BLaER1 (cell line): ENCODE data around the gene ARL14EP.

Experiments
- H3K27ac ChIP-seq: shearing (Covaris generic); formaldehyde crosslinking; 2 replicates; pipeline ENCODE4 v1.8.1; 2022
- H3K27me3 ChIP-seq: shearing (Covaris generic); formaldehyde crosslinking; 2 replicates; pipeline ENCODE4 v1.8.1; 2022
- H3K36me3 ChIP-seq: shearing (Covaris generic); formaldehyde crosslinking; 2 replicates; pipeline ENCODE4 v1.8.1; 2022
- H3K4me1 ChIP-seq: shearing (Covaris generic); formaldehyde crosslinking; 2 replicates; pipeline ENCODE4 v1.8.1; 2022
- H3K4me2 ChIP-seq: shearing (Covaris generic); formaldehyde crosslinking; 2 replicates; pipeline ENCODE4 v1.8.1; 2022
- H3K4me3 ChIP-seq: shearing (Covaris generic); formaldehyde crosslinking; 2 replicates; pipeline ENCODE4 v1.8.1; 2022
- H3K9ac ChIP-seq: shearing (Covaris generic); formaldehyde crosslinking; 2 replicates; pipeline ENCODE4 v1.8.1; 2022
- H3K9me3 ChIP-seq: shearing (Covaris generic); formaldehyde crosslinking; 2 replicates; pipeline ENCODE4 v1.8.1; 2022
- H4K20me1 ChIP-seq: shearing (Covaris generic); formaldehyde crosslinking; 2 replicates; pipeline ENCODE4 v1.8.1; 2022
- Cebpa-rat ChIP-seq: shearing (Covaris generic); IDR thresholded peaks from 2 replicates; pipeline ENCODE4 v1.8.1; 2022

The ARL14EP gene

DNA sequence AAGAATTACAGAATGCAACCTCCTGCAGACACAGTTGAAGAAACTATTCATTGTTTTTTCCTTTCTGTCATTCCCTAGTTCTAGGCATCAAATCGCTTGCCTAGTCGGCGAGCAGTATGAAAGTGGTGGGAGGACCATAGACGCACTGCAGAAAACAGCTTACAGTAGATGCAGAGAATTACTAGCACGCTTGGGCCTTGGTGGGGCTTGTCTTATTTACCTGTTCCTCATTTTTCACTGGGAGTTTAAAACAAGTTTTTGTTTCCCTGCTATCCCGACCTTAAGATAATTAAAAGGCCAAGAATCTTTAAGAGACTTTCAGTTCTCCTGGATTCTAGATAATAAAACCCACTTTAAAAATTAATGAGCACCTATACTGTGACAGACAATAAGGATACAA is 713 bp upstream of the ARL14EP start:
- Histone ChIP-seq H3K4me2 (peak overlapping the region; percentile 85), H3K27me3 (no peaks in the 10 kb centered on the region), H4K20me1 (peaks cover 34% of the 10 kb centered on the region), H3K9ac (no peak overlapping the region), H3K4me3 (peak overlapping the region; percentile 88), H3K9me3 (no peaks in the 10 kb centered on the region), H3K27ac (no peak overlapping the region), H3K36me3 (peaks cover 8% of the 10 kb centered on the region; the same call in 1 of the 2 replicates), H3K4me1 (peaks cover 45% of the 10 kb centered on the region)
- no peak for TF ChIP-seq Cebpa-rat

DNA sequence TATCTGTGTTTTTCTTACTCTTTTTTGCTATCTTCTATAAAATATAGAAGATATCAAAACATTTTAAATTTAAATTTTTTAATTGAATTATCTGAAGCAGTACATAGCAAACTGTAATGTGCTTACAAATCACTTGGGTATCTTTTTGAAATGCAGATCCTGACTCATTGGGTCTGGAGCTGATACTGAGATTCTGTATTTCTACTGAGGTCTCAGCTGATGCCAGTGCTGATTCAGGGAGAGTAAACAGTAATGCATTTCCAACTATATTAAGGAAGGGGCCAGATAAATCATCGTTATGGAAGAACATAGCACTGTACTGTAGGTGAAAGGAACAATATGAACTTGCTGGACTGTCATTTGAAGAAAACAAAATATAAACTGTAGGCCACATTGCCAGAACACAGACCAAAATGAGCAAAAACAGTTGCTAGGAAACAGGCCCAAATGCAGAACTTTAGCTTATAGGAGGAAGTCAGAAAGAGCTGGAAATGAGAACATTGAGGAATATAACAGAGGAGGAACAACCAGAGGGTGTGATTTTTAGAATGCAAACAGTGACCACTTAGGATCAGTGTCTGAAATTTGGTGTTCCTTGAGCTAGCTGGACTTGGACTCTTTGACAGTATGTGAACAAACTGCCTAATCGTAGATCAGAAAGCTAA is 3.3 kb downstream of the ARL14EP start:
- Histone ChIP-seq H3K27me3 (no peaks in the 10 kb centered on the region), H3K9ac (no peak overlapping the region), H3K4me1 (peaks cover 42% of the 10 kb centered on the region), H3K27ac (no peak overlapping the region), H3K4me2 (peak overlapping the region; percentile 85), H3K36me3 (peaks cover 30% of the 10 kb centered on the region; the same call in 1 of the 2 replicates), H3K4me3 (no peak overlapping the region), H4K20me1 (peaks cover 74% of the 10 kb centered on the region), H3K9me3 (no peaks in the 10 kb centered on the region)
- no peak for TF ChIP-seq Cebpa-rat

DNA sequence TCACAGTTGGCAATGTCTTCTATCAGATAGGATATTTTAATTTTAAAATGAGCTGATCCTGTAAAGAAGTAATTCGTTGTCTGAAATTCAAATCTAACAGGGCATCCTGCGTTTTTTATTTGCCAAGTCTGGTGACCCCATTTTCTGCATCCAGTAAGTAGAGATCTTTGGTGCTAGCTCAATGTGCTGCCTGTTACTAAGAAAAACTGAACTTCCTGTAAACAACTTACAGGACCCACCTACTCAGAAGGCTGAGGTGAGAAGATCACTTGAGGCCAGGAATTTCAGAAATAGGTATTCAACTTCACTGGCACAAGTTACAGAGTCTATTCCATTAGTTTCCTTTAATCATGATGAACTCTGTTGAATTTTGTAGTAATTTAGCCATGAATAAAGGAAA is 4.0 kb downstream of the ARL14EP start:
- Histone ChIP-seq H3K27me3 (no peaks in the 10 kb centered on the region), H3K9me3 (no peaks in the 10 kb centered on the region), H3K4me3 (no peak overlapping the region), H3K4me1 (peaks cover 41% of the 10 kb centered on the region), H3K27ac (no peak overlapping the region), H4K20me1 (peaks cover 77% of the 10 kb centered on the region), H3K36me3 (peaks cover 34% of the 10 kb centered on the region; the same call in 1 of the 2 replicates), H3K9ac (no peak overlapping the region), H3K4me2 (peak overlapping the region; percentile 20; the same call in 1 of the 2 replicates)
- TF ChIP-seq Cebpa-rat, result no peak

DNA sequence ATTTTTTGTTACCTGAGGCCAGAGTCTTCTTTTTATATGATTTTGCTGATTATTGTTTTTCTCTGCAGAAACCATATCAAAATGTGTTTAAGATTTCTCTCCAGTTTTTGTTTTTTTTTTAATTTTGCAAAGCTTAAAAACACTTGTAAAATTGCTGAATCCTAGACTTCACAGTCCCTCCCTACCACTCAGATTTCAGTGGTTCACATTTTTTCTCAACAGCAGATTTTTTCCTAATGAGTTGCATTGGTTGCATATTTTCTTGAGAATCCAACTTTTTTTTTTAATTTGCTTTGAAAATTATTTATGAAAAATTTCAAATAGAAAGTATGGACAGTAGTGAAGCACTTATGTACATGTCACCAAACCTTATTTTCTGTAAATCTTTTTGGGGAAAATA is 5.8 kb downstream of the ARL14EP start:
- no peak overlapping the region for H3K27ac ChIP-seq
- H3K27me3 ChIP-seq, result no peaks in the 10 kb centered on the region
- no peaks in the 10 kb centered on the region for H3K9me3 ChIP-seq
- H3K9ac ChIP-seq, result no peak overlapping the region
- H3K4me1 ChIP-seq, result peaks cover 34% of the 10 kb centered on the region
- H3K4me2 ChIP-seq, result no peak overlapping the region
- peaks cover 86% of the 10 kb centered on the region for H4K20me1 ChIP-seq
- H3K36me3 ChIP-seq, result peaks cover 50% of the 10 kb centered on the region
- H3K4me3 ChIP-seq, result no peak overlapping the region
- no peak for TF ChIP-seq Cebpa-rat

DNA sequence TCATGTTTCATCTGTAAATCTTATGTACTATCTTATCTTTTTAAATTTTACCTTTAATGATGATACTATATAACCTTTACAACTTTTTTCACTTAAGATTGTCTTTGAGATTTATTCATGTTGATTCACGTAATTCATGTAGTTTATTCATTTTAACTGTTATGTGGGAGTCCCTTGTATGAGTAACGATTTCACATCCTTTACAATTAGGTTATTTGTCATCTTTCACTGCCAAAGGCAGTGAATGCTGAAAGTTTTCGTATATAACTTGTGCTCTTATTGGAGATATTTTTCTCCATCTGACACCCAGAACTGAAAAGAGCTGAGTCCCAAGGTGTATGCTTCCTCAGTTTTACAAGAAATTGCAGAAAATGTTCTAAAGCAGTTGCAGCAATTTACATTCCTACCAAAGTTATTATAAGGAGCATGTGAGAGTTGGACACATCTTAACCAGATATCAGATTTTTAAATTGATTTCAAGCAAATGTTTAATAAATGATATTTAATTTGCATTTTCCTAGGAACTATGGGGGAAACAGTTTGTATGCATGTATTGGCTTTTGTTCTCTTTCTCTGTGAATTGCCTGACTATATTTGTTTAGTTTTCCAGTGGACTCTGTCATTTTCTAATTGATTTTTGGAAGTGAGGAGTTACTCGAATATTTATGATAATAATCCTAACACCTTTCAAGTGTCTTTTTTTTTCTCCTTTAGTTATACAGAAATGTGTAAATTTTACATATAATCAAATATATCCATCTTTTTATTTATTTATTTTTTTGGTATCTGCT is 6.4 kb downstream of the ARL14EP start:
- Histone ChIP-seq H4K20me1 (peaks cover 81% of the 10 kb centered on the region), H3K4me3 (no peak overlapping the region), H3K9me3 (no peaks in the 10 kb centered on the region), H3K36me3 (peaks cover 57% of the 10 kb centered on the region), H3K9ac (no peak overlapping the region), H3K27me3 (no peaks in the 10 kb centered on the region), H3K4me2 (no peak overlapping the region), H3K4me1 (peaks cover 27% of the 10 kb centered on the region), H3K27ac (no peak overlapping the region)
- TF ChIP-seq Cebpa-rat, result no peak

DNA sequence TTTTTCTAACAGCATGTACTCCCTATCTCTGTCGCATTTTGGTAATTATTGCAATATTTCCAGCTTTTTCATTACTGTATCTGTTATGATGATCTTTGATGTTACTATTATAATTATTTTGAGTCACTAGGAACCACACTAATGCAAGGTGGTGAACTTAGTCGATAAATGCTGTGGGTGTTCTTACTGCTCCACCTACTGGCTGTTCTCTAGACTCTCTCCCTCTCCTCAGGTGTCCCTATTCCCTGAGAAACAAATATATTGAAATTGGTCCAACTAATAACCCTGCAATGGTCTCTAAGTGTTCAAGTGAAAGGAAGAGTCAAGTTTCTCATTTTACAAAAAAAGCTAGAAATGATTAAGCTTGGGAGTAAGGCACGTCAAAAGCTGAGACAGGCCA is 10.5 kb downstream of the ARL14EP start:
- H4K20me1 ChIP-seq, result peaks cover 40% of the 10 kb centered on the region
- peaks cover 76% of the 10 kb centered on the region for H3K36me3 ChIP-seq
- TF ChIP-seq Cebpa-rat, result no peak

DNA sequence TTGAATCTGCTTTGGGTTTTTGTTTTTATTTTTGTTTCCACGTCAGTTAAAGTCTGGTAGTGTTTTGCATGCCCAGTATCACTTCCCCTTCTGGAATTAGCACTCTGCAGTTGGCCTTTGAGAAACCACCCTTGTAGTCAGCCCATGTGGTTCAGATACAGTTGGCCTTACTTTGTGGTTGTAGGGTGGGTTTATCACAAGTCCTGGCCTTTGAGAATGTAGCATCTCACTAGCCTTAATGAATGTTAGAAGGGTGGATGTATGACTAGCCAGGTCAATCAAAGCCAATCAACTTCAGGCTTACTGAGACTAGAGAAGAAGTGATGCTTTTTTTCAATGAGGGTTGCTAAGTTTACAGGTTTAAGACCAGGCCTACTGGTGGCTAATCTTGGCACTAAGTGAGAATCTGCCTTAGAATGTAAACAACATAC is 19.8 kb downstream of the ARL14EP start:
- Histone ChIP-seq H3K4me2 (peak overlapping the region; percentile 71), H3K4me1 (peaks cover 39% of the 10 kb centered on the region), H4K20me1 (no peaks in the 10 kb centered on the region), H3K27me3 (no peaks in the 10 kb centered on the region), H3K36me3 (peaks cover 21% of the 10 kb centered on the region; the same call in 1 of the 2 replicates), H3K27ac (peak overlapping the region; percentile 87), H3K9me3 (peaks cover 4% of the 10 kb centered on the region; the same call in 1 of the 2 replicates), H3K4me3 (no peak overlapping the region), H3K9ac (peak overlapping the region; percentile 43; the same call in 1 of the 2 replicates)
- TF ChIP-seq Cebpa-rat, result no peak

More for the DNA sequence above, 10.5 kb downstream of the ARL14EP start:
- H3K27me3 ChIP-seq, result no peaks in the 10 kb centered on the region
- no peaks in the 10 kb centered on the region for H3K9me3 ChIP-seq
- no peak overlapping the region for H3K4me2 ChIP-seq
- no peaks in the 10 kb centered on the region for H3K4me1 ChIP-seq
- no peak overlapping the region for H3K27ac ChIP-seq
- no peak overlapping the region for H3K9ac ChIP-seq
- H3K4me3 ChIP-seq, result no peak overlapping the region

DNA sequence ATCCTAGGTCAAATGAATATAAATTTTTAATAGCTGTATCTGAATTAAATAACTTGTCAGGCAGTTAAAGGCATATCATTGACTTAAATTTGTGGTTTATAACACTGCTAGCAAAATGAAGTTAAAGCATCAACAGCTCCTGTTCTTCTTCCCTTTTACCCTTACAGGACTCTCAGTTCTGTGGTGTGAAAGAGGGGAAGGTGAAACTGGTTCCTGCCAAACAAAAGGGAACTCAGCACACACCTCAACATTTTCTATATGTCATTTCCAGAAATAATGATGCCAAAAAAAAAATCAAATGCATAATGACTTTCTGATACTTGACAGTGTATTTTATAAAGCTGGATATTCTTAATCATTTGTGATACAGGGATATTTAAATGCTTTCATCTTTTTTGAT is 21.2 kb downstream of the ARL14EP start:
- Histone ChIP-seq H3K4me3 (no peak overlapping the region), H3K4me2 (peak overlapping the region; percentile 71), H3K4me1 (peaks cover 39% of the 10 kb centered on the region), H3K27ac (peak overlapping the region; percentile 87), H3K36me3 (peaks cover 12% of the 10 kb centered on the region; the same call in 1 of the 2 replicates), H3K9ac (no peak overlapping the region), H4K20me1 (no peaks in the 10 kb centered on the region), H3K9me3 (peaks cover 4% of the 10 kb centered on the region; the same call in 1 of the 2 replicates), H3K27me3 (no peaks in the 10 kb centered on the region)
- no peak for TF ChIP-seq Cebpa-rat

GRCh38 chr11:30345644-30346043 is 22.7 kb downstream of the ARL14EP start:
- Histone ChIP-seq H3K27ac (no peak overlapping the region), H3K27me3 (no peaks in the 10 kb centered on the region), H3K4me3 (no peak overlapping the region), H3K9me3 (peaks cover 4% of the 10 kb centered on the region; the same call in 1 of the 2 replicates), H4K20me1 (no peaks in the 10 kb centered on the region), H3K4me1 (peaks cover 39% of the 10 kb centered on the region), H3K9ac (no peak overlapping the region), H3K36me3 (peaks cover 12% of the 10 kb centered on the region; the same call in 1 of the 2 replicates), H3K4me2 (no peak overlapping the region)
- no peak for TF ChIP-seq Cebpa-rat

DNA sequence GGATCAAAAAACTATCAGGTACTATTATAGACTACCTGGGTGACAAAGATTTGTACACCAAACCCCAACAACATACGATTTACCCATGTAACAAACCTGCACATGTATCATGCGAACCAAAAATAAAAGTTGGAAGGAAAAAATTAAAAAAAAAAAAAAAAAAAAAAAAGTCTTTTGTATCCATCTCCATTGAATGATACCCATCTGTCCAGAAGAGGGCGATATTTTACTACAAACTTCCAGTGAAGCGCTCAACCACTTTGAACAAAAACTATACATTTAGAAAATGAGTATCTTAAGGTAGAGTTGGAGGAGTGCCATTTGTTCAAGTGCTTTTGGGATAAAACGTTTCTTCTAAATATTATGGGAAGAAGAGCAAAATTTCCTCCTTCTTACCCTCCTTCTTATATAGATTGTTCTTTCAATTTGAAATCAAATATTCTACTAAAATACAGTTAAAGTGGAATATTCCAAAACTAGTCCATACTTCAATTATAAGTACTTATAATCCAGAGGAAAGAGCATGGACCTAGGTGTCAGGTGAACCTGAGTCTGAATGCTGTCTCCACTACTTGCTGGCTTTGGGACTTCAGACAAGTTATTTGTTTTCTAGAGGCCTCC is 23.3 kb downstream of the ARL14EP start:
- no peak overlapping the region for H3K4me3 ChIP-seq
- H3K36me3 ChIP-seq, result peaks cover 9% of the 10 kb centered on the region; the same call in 1 of the 2 replicates
- no peak overlapping the region for H3K9ac ChIP-seq
- no peaks in the 10 kb centered on the region for H4K20me1 ChIP-seq
- no peak overlapping the region for H3K27ac ChIP-seq
- no peak overlapping the region for H3K4me2 ChIP-seq
- peaks cover 3% of the 10 kb centered on the region; the same call in 1 of the 2 replicates for H3K9me3 ChIP-seq
- TF ChIP-seq Cebpa-rat, result no peak
- H3K4me1 ChIP-seq, result peaks cover 38% of the 10 kb centered on the region
- no peaks in the 10 kb centered on the region for H3K27me3 ChIP-seq
